HepG2 (cell line): ENCODE results near the gene IL6ST. TPM values are rescaled to one million over a fixed set of nuclear protein-coding genes. Genes with fewer than 3 reads are reported as not detected.

ENCODE experiments used
- ATAC-seq: fragments of 200-7000 bp; cut with Tn5 transposase; 3 replicates; pipeline ENCODE4 v1.9.1; 2020; ENCODE audit warnings: mild to moderate bottlenecking, moderate library complexity
- BruUV-seq: library from RNA; stranded (reverse); fragments of 400-500 nt; replicated peaks from 2 replicates; lab custom pipeline; 2021; lab: Mats Ljungman, UMichigan
- CTCF ChIA-PET: fragments of 300-600 bp; formaldehyde crosslinking; extraction: SDS; loops from one replicate; lab custom pipeline; 2021; ENCODE audit warnings: low total read pairs, inconsistent platforms, low intra/inter-chr PET ratio; lab: Yijun Ruan, JAX
- POLR2A ChIA-PET: fragments of 350-600 bp; sonication (Branson Sonifier 250); formaldehyde crosslinking; loops from one replicate; lab custom pipeline; 2020; ENCODE audit warnings: antibody characterized with exemption, inconsistent platforms; lab: Yijun Ruan, JAX
- DNase-seq: peaks from one replicate; pipeline ENCODE4 v3.0.0-alpha.2; 2015; ENCODE audit warnings: low spot score
- FAIRE-seq: peaks from 3 replicates; lab custom pipeline; 2011; peaks lifted over from hg19 to GRCh38; lab: Jason Lieb, UNC
- H2AFZ ChIP-seq: one replicate; pipeline ENCODE4 v1.6.1; 2011; ENCODE audit warnings: low read length, inconsistent platforms
- H3K27ac ChIP-seq: fragments of 300-600 bp; 3 replicates; pipeline ENCODE4 v1.8.0; 2011; ENCODE audit warnings: mixed run types, mild to moderate bottlenecking, mixed read lengths, low read length, inconsistent platforms; ENCODE audit not compliant: insufficient read depth; ENCODE audit errors: extremely low read length
- H3K27me3 ChIP-seq, 2 experiments: fragments of 200-600 bp in 1 of 2; 2 replicates in 1 of 2; 3 replicates in 1 of 2; pipeline versions ENCODE4 v1.6.0 to v1.8.0; 2011; ENCODE audit warnings: low read length in 2 of 2, mild to moderate bottlenecking in 2 of 2, moderate library complexity in 2 of 2, inconsistent platforms in 1 of 2; ENCODE audit not compliant: insufficient read depth in 2 of 2, control insufficient read depth in 1 of 2
- H3K36me3 ChIP-seq, 2 experiments: fragments of 200-600 bp in 1 of 2; replicated peaks in 1 of 2; 2 replicates in 1 of 2; 3 replicates in 1 of 2; pipeline versions ENCODE4 v1.5.1 to v1.8.0; 2011; ENCODE audit warnings: low read length in 2 of 2, inconsistent platforms in 1 of 2; ENCODE audit not compliant: insufficient read depth in 2 of 2, control insufficient read depth in 1 of 2
- H3K4me1 ChIP-seq: 2 replicates; pipeline ENCODE4 v1.5.1; 2012; ENCODE audit warnings: low read length, inconsistent platforms; ENCODE audit not compliant: insufficient read depth
- H3K4me2 ChIP-seq: 2 replicates; pipeline ENCODE4 v1.6.0; 2011; ENCODE audit warnings: low read depth, low read length, inconsistent platforms
- H3K4me3 ChIP-seq, 3 experiments: fragments of 200-600 bp in 1 of 3; sonication (generic), shearing (Covaris generic) in 1 of 3; replicated peaks in 1 of 3; 2 replicates each; pipeline ENCODE4 v1.5.1; 2011 to 2016; ENCODE audit warnings: low read length in 3 of 3, inconsistent platforms in 2 of 3, low read depth in 2 of 3, mild to moderate bottlenecking in 2 of 3, control low read depth in 1 of 3, mixed read lengths in 1 of 3; ENCODE audit not compliant: insufficient read depth in 1 of 3
- H3K79me2 ChIP-seq: one replicate; pipeline ENCODE4 v1.6.1; 2011; ENCODE audit warnings: low read length, inconsistent platforms; ENCODE audit not compliant: insufficient read depth
- H3K9ac ChIP-seq: 2 replicates; pipeline ENCODE4 v1.6.0; 2011; ENCODE audit warnings: mild to moderate bottlenecking, low read depth, low read length, inconsistent platforms; ENCODE audit not compliant: insufficient read depth
- H3K9me3 ChIP-seq: 2 replicates; pipeline ENCODE4 v1.5.1; 2012; ENCODE audit warnings: mild to moderate bottlenecking, low read length
- H4K20me1 ChIP-seq: 2 replicates; pipeline ENCODE4 v1.6.0; 2011; ENCODE audit warnings: inconsistent platforms, mild to moderate bottlenecking, low read length, moderate library complexity; ENCODE audit not compliant: insufficient read depth
- WGBS: methylation state at CpG from one replicate; pipeline ENCODE4 v1.1.6; 2017; ENCODE audit warnings: low lambda C conversion rate; 5-methylcytosine and 5-hydroxymethylcytosine counted together
- in situ Hi-C: cut with HindIII; loops from 2 replicates; pipeline ENCODE4 v1.10.0; 2017; ENCODE audit warnings: low pct_unique_long_range_greater_than_20kb; ENCODE audit not compliant: extremely low pct_ligation_motif_present
- intact Hi-C: fragments of 100-400 bp; cut with micrococcal nuclease; formaldehyde crosslinking; loops from one replicate; pipeline ENCODE4 v1.10.0; 2022; ENCODE audit not compliant: unreplicated experiment
- polyA plus RNA-seq, 8 experiments: library from polyadenylated mRNA; depleted of rRNA in 3 of 8; stranded (reverse) in 7 of 8; unstranded in 1 of 8; fragments of >200 nt; fragmentation: Illumina TruSeq in 4 of 8; extraction: Trizol in 4 of 8; gene quantifications; 2 replicates each; pipeline versions ENCODE4 v1.2.1 to v1.2.3, GENCODE V29; 2011 to 2016; ENCODE audit warnings: low read depth in 4 of 8, missing spikeins in 1 of 8, mixed read lengths in 1 of 8; ENCODE audit not compliant: insufficient read depth in 1 of 8
- total RNA-seq, 5 experiments: library from RNA; depleted of rRNA; stranded (reverse); fragments of >200 nt; fragmentation: Illumina TruSeq; extraction: Trizol; gene quantifications; 2 replicates each; pipeline ENCODE4 v1.2.3, GENCODE V29; 2016; ENCODE audit warnings: low read depth in 1 of 5
- TF ChIP-seq, protein P1 (sequence below): sonication (generic); formaldehyde crosslinking; IDR thresholded peaks from 2 replicates; pipeline ENCODE4 v1.4.0; 2020; ENCODE audit warnings: missing genetic modification reagents
- TF ChIP-seq, protein P2 (sequence below): sonication (generic); formaldehyde crosslinking; IDR thresholded peaks from 2 replicates; pipeline ENCODE4 v1.4.0; 2020; ENCODE audit warnings: missing genetic modification reagents, borderline replicate concordance

The IL6ST gene
- total and polyA plus RNA-seq, 2 of the 13 experiments (the other 11 are each of a cell fraction or from before 2014, with no cell fraction given), result 66.6 to 166 TPM

DNA sequence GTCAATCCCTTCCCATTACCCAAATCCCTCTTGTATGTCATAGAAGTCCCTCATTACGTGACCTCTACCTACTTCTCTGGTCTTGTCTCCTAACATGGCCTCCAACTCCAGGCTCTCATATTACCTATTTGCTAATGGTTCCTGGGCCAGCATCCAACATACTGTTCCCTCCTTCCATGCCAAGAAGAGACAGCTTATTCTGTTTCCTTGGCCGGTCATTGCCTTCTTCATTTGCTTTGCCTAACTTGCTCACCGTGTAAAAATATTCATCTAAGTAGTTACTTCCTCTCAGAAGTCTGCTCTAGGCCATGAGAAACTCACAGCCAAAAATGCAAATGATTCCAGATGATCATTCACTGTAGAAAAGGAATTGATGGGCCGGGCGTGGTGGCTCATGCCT, 8.9 kb upstream of the IL6ST start:
- no peak for FAIRE-seq
- H3K4me2 ChIP-seq, result no peak overlapping the region
- ChIA-PET CTCF (no interaction called here), POLR2A (interaction anchor here (0.7 to 3.2 kb wide), 8 partner anchors 9 to 199 kb away, joined by 3 to 15 read pairs (median 6); partner anchors contain the start of gene IL6ST)
- H4K20me1 ChIP-seq, result no peaks in the 10 kb centered on the region
- no TSS peak for BruUV-seq
- H3K4me1 ChIP-seq, result peaks cover 37% of the 10 kb centered on the region
- intact Hi-C loops (loop anchor here (1.0 kb wide), 1 partner anchor 8 kb away; no protein-coding TSS in a partner anchor), in situ Hi-C loops (no loop called here)
- H3K79me2 ChIP-seq, result no peaks in the 10 kb centered on the region
- H2AFZ ChIP-seq, result no peak overlapping the region
- TF ChIP-seq, protein P1, sequence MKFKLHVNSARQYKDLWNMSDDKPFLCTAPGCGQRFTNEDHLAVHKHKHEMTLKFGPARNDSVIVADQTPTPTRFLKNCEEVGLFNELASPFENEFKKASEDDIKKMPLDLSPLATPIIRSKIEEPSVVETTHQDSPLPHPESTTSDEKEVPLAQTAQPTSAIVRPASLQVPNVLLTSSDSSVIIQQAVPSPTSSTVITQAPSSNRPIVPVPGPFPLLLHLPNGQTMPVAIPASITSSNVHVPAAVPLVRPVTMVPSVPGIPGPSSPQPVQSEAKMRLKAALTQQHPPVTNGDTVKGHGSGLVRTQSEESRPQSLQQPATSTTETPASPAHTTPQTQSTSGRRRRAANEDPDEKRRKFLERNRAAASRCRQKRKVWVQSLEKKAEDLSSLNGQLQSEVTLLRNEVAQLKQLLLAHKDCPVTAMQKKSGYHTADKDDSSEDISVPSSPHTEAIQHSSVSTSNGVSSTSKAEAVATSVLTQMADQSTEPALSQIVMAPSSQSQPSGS, result no peak
- TF ChIP-seq, protein P2, sequence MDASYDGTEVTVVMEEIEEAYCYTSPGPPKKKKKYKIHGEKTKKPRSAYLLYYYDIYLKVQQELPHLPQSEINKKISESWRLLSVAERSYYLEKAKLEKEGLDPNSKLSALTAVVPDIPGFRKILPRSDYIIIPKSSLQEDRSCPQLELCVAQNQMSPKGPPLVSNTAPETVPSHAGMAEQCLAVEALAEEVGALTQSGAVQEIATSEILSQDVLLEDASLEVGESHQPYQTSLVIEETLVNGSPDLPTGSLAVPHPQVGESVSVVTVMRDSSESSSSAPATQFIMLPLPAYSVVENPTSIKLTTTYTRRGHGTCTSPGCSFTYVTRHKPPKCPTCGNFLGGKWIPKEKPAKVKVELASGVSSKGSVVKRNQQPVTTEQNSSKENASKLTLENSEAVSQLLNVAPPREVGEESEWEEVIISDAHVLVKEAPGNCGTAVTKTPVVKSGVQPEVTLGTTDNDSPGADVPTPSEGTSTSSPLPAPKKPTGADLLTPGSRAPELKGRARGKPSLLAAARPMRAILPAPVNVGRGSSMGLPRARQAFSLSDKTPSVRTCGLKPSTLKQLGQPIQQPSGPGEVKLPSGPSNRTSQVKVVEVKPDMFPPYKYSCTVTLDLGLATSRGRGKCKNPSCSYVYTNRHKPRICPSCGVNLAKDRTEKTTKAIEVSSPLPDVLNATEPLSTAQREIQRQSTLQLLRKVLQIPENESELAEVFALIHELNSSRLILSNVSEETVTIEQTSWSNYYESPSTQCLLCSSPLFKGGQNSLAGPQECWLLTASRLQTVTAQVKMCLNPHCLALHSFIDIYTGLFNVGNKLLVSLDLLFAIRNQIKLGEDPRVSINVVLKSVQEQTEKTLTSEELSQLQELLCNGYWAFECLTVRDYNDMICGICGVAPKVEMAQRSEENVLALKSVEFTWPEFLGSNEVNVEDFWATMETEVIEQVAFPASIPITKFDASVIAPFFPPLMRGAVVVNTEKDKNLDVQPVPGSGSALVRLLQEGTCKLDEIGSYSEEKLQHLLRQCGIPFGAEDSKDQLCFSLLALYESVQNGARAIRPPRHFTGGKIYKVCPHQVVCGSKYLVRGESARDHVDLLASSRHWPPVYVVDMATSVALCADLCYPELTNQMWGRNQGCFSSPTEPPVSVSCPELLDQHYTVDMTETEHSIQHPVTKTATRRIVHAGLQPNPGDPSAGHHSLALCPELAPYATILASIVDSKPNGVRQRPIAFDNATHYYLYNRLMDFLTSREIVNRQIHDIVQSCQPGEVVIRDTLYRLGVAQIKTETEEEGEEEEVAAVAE (CRISPR knock-in tag), result no peak
- no peak overlapping the region for H3K4me3 ChIP-seq
- no peak overlapping the region for H3K9ac ChIP-seq
- no peak for ATAC-seq
- 82% methylated on average over 5 of the region's 5 CpGs for WGBS
- no peaks in the 10 kb centered on the region for H3K36me3 ChIP-seq
- DNase-seq, result no peak
- H3K27me3 ChIP-seq, result no peaks in the 10 kb centered on the region
- peak overlapping the region; percentile 65 for H3K27ac ChIP-seq
- peaks cover 8% of the 10 kb centered on the region for H3K9me3 ChIP-seq
